ENCODE results near the gene ZSCAN26. TPM values are rescaled to one million over a fixed set of nuclear protein-coding genes. Genes with fewer than 3 reads are reported as not detected.

The ZSCAN26 gene
- total RNA-seq, 1 experiment from 2014 or later = 9.0 TPM

- Histone ChIP-seq H4K91ac (ENCODE audit: insufficient read length, low read depth, low read length) (no peak within 1 kb of the TSS), H3K4me1 (ENCODE audit: insufficient read depth, low read length) (no peaks in the 10 kb centered on the region), H4K8ac (replicated peaks; ENCODE audit: insufficient read length, low read depth, low read length) (no peak within 1 kb of the TSS), H3K56ac (ENCODE audit: insufficient read length, low read depth, low read length) (no peak within 1 kb of the TSS), H3K27ac (ENCODE audit: insufficient read length, low read depth, low read length) (no peak within 1 kb of the TSS), H3K14ac (ENCODE audit: insufficient read depth, low read length) (0 out of 2 replicates have a peak within 1 kb of the TSS, but pooled peaks have one; percentile 26), H3K27me3 (ENCODE audit: insufficient read depth, low read length) (peaks cover 4% of the 10 kb centered on the region; the same call in 1 of the 2 replicates), H3K23me2 (ENCODE audit: insufficient read length, low read depth, low read length, poor library complexity, severe bottlenecking) (peaks cover 7% of the 10 kb centered on the region), H2BK20ac (ENCODE audit: low read depth, low read length, poor library complexity, severe bottlenecking) (no peak within 1 kb of the TSS), H3K4me2 (ENCODE audit: insufficient read depth, insufficient read length, low read length) (peak within 1 kb of the TSS; percentile 78), H2BK15ac (ENCODE audit: low read depth, low read length) (no peak within 1 kb of the TSS), H3K4ac (ENCODE audit: low read depth, low read length) (no peak within 1 kb of the TSS), H3K23ac (ENCODE audit: insufficient read length, low read depth, low read length) (no peak within 1 kb of the TSS), H3K18ac (ENCODE audit: insufficient read length, low read depth, low read length) (no peak within 1 kb of the TSS), H2BK5ac (ENCODE audit: insufficient read length, low read length) (no peak within 1 kb of the TSS), H3K9ac (ENCODE audit: extremely low read depth, insufficient read length, low read length) (peak within 1 kb of the TSS; percentile 75), H2AK5ac (ENCODE audit: insufficient read length, low read length) (no peak within 1 kb of the TSS), H2AFZ (ENCODE audit: low read length) (peak within 1 kb of the TSS; percentile 52), H4K5ac (ENCODE audit: insufficient read length, low read depth, low read length) (no peak within 1 kb of the TSS), H3K79me2 (ENCODE audit: insufficient read depth, low read length) (no peaks in the 10 kb centered on the region), H3K79me1 (ENCODE audit: insufficient read depth, low read depth, low read length, poor library complexity, severe bottlenecking) (no peaks in the 10 kb centered on the region), H3T11ph (ENCODE audit: low read length) (no peak within 1 kb of the TSS), H3K9me3 (ENCODE audit: control insufficient read depth, low read depth, low read length) (no peaks in the 10 kb centered on the region), H4K20me1 (ENCODE audit: control insufficient read depth, insufficient read depth, insufficient read length) (no peaks in the 10 kb centered on the region), H2BK120ac (ENCODE audit: low read depth, low read length, poor library complexity, severe bottlenecking) (no peak within 1 kb of the TSS), H2BK12ac (ENCODE audit: insufficient read length, low read depth, low read length) (no peak within 1 kb of the TSS)
- peak; percentile 84 for DNase-seq
- Mint-ChIP-seq H3K27ac (peak within 1 kb of the TSS in 2 of 3 experiments; percentile 65 to 86; a peak in 6 of 7 replicates), H3K27me3 (ENCODE audit: low read depth) (peaks cover 42% of the 10 kb centered on the region), H3K9me3 (no peaks in the 10 kb centered on the region), H3K36me3 (ENCODE audit: insufficient read depth in 1 of 3, low read depth in 3 of 3) (peaks cover 28 to 31% (median 30%) of the 10 kb centered on the region in 3 experiments), H3K4me3 (peak within 1 kb of the TSS; percentile 86 to 96), H3K4me1 (peaks cover 8 to 11% of the 10 kb centered on the region in 2 experiments)
- no CpG with 5 or more reads among the region's 45 CpGs for WGBS (ENCODE audit: extremely low coverage, insufficient read length, low lambda C conversion rate)
- TF ChIP-seq CTCF (conservative IDR thresholded peaks at IDR 0.05) = no peak
Observed at GRCh38 chr6:28225056-28225834, 41.7 kb upstream of the ZSCAN26 start, which contains the start of gene ZSCAN9. Gene ZSCAN9 (plus strand): TSS chr6:28225275. CDS start chr6:28227085, 1,810 bp downstream.
